ENCODE measurements around the gene SDHB. TPM values are rescaled to one million over a fixed set of nuclear protein-coding genes. Genes with fewer than 3 reads are reported as not detected.
A peak's percentile ranks its signal among the peaks of the same experiment; 100 is the strongest.

SDHB gene
- polyA plus RNA-seq, 3 donors = 116 to 275 (median 241) TPM

- Histone ChIP-seq H3K9me3 (replicated peaks in 1 of 2; ENCODE audit: control insufficient read depth in 1 of 2, insufficient read depth in 1 of 2, low read length in 2 of 2) (no peaks in the 10 kb centered on the region), H3K4me1 (ENCODE audit: control insufficient read depth in 1 of 2, insufficient read depth in 2 of 2, low read length in 2 of 2) (peaks cover 26 to 34% of the 10 kb centered on the region in 2 donors), H3K79me2 (ENCODE audit: insufficient read depth, low read length) (no peaks in the 10 kb centered on the region), H3K4me2 (replicated peaks; ENCODE audit: extremely low read depth, low read length, poor library complexity, severe bottlenecking) (no peak overlapping the region), H3K9ac (ENCODE audit: insufficient read depth, low read length, poor library complexity, severe bottlenecking) (no peak overlapping the region), H2AFZ (ENCODE audit: insufficient read depth, low read depth, low read length, poor library complexity, severe bottlenecking) (no peak overlapping the region), H4K20me1 (ENCODE audit: insufficient read depth, low read length) (peaks cover 17% of the 10 kb centered on the region), H3K4me3 (replicated peaks in 1 of 3; ENCODE audit: low read depth in 2 of 3, low read length in 3 of 3) (no peak overlapping the region), H3K36me3 (replicated peaks in 1 of 2; ENCODE audit: control insufficient read depth in 1 of 2, insufficient read depth in 2 of 2, low read length in 2 of 2) (peaks cover 59 to 66% of the 10 kb centered on the region in 2 donors), H3K27me3 (ENCODE audit: control insufficient read depth in 2 of 2, insufficient read depth in 2 of 2, low read length in 2 of 2) (no peaks in the 10 kb centered on the region), H3K27ac (ENCODE audit: low read depth in 1 of 2, low read length in 2 of 2) (no peak overlapping the region)
- Mint-ChIP-seq H3K4me3 (no peak overlapping the region), H3K27me3 (ENCODE audit: low read depth in 3 of 3) (peaks cover 0 to 2% (median 0%) of the 10 kb centered on the region in 3 donors), H3K27ac (peak overlapping the region in 4 of 7 donors; percentile 33 to 69 (median 48)), H3K4me1 (peaks cover 30% of the 10 kb centered on the region), H3K36me3 (peaks cover 58 to 64% of the 10 kb centered on the region in 2 donors), H3K9me3 (peaks cover 0 to 2% (median 0%) of the 10 kb centered on the region in 7 donors)
- TF ChIP-seq CTCF (IDR thresholded peaks at IDR 0.05) = no peak
- intact Hi-C loops (cut with micrococcal nuclease) = no loop called here
- 93% methylated on average over 1 of the region's 1 CpG for WGBS (ENCODE audit: insufficient coverage)
- no peak for DNase-seq
Measured at GRCh38 chr1:17018849-17019248, 35.0 kb downstream of the SDHB start.

- peak overlapping the region in 2 of 7 donors; percentile 76 to 77 for H3K27ac Mint-ChIP-seq
- Histone ChIP-seq H3K9ac (ENCODE audit: insufficient read depth, low read length, poor library complexity, severe bottlenecking) (no peak overlapping the region), H4K20me1 (ENCODE audit: insufficient read depth, low read length) (peaks cover 12% of the 10 kb centered on the region), H3K4me3 (replicated peaks in 1 of 3; ENCODE audit: low read depth in 2 of 3, low read length in 3 of 3) (no peak overlapping the region), H3K36me3 (replicated peaks in 1 of 2; ENCODE audit: control insufficient read depth in 1 of 2, insufficient read depth in 2 of 2, low read length in 2 of 2) (peaks cover 46 to 52% of the 10 kb centered on the region in 2 donors), H3K79me2 (ENCODE audit: insufficient read depth, low read length) (no peaks in the 10 kb centered on the region), H2AFZ (ENCODE audit: insufficient read depth, low read depth, low read length, poor library complexity, severe bottlenecking) (no peak overlapping the region), H3K9me3 (replicated peaks in 1 of 2; ENCODE audit: control insufficient read depth in 1 of 2, insufficient read depth in 1 of 2, low read length in 2 of 2) (no peaks in the 10 kb centered on the region), H3K4me2 (replicated peaks; ENCODE audit: extremely low read depth, low read length, poor library complexity, severe bottlenecking) (no peak overlapping the region), H3K27ac (ENCODE audit: low read depth in 1 of 2, low read length in 2 of 2) (no peak overlapping the region), H3K27me3 (ENCODE audit: control insufficient read depth in 2 of 2, insufficient read depth in 2 of 2, low read length in 2 of 2) (no peaks in the 10 kb centered on the region), H3K4me1 (ENCODE audit: control insufficient read depth in 1 of 2, insufficient read depth in 2 of 2, low read length in 2 of 2) (peaks cover 24 to 28% of the 10 kb centered on the region in 2 donors)
- intact Hi-C loops (cut with micrococcal nuclease) = no loop called here
- H3K4me1 Mint-ChIP-seq = peaks cover 28% of the 10 kb centered on the region
- H3K4me3 Mint-ChIP-seq = no peak overlapping the region
- peaks cover 44 to 50% of the 10 kb centered on the region in 2 donors for H3K36me3 Mint-ChIP-seq
- H3K27me3 Mint-ChIP-seq (ENCODE audit: low read depth in 3 of 3) = peaks cover 2 to 5% (median 3%) of the 10 kb centered on the region in 3 donors
- no peak for DNase-seq
- no CpG with 5 or more reads among the region's 7 CpGs for WGBS (ENCODE audit: insufficient coverage)
- peaks cover 0 to 2% (median 0%) of the 10 kb centered on the region in 7 donors for H3K9me3 Mint-ChIP-seq
- TF ChIP-seq CTCF (IDR thresholded peaks at IDR 0.05) = no peak
Measured at GRCh38 chr1:17017435-17017834, 36.4 kb downstream of the SDHB start.

All from CD14-positive monocyte (primary cell).